NCI-H2029 treated with DMSO at 0.1 percent for 48 hours (cell line): ENCODE measurements around the gene ZNF454.
A peak's percentile ranks its signal among the peaks of the same experiment; 100 is the strongest.

Experiments
- DNase-seq: peaks from one replicate; lab custom pipeline; 2025; lab: John Stamatoyannopoulos, UW

The ZNF454 gene

DNA sequence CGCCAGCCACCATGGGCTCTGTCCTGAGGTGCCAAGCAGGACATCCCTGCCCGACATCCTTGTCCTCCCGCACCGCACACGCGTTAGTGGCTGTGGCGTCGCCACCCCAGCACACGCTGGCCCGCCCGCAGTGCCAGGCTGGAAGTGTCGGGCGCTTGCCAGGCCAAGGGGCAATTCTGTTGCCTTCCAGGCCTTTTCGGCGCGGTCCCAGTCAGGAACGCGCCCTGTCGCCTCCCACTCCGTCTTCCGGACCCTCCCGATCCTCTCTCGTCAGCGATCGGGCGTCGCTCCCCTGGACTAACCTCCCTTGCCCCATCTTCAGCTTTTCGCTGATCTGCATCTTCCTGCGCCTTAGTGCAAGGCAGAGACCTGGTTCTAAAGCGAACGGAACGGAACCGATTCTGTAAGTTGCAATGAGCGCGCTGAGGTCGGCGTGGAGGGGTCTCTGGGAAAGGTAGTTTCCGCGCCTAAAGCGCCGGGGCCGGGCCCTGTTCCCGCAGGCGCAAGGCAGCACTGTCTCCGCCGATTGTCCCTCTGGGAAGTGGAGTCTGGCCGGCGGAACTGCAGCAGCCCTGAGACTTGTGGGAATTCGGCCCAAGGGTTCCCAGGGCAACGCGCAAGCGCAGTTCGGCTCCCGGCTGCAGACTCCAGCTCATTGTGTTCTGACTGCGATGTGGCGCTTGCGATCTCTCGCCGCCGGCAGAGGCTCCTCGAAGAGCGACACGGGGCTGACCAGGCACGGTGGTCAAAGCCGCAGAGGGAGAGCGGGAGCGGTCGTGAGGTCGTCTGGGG, at the start of gene ZNF454:
ZNF454 (plus strand) TSS at position 630 of the 792 bp plus-strand sequence. CDS start 1,594 bp downstream, outside the sequence.
- DNase-seq = no peak

DNA sequence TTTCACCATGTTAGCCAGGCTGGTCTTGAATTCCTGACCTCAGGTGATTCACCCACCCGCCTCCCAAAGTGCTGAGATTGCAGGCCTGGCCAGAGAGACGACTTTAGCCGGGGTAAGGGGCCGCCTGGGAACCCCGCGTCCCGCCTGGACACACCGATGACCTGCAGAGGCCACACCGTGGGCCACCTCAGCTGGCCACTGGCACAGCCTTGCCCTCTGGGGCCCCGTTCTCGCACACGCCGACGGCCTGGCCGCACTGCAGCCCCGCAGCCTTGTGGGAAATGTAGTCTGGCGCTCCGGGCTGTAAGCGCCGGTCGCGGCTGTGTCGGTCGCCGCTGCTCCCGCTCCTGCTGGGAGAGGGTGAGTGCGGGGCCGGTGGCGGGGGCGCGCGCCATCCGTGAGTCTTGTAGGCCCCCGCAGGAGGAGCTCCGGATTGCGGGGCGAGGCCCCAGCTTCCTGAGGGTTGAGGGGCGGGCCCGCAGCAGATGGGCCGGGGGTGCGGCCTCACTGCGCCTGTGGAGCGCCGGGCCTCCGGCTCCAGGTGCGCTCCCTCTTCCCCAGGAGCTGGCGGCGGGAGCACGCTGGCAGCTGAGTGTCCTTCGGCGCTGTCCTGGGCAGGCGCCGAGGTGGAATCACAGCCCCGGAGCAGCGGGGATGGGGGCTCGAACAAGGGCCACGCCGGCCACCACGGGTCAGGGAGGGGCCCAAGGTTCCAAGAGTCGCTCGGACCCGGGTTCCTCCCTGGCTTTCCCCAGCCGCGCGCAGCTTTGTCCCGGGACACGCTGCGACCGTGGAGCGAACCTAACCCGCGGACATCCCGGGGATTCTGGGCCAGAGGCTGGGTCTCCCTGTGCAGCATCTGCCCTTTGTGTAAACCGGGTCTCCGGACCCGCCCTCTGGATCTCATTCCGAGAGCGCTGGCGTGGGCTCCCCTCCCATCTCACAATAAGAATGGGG, 45.1 kb upstream of the ZNF454 start, which contains the start of gene ZFP2:
ZFP2 (plus strand) TSS at position 299 of the 957 bp plus-strand sequence. CDS start 35,401 bp downstream, outside the sequence.
- peak; percentile 2 for DNase-seq

DNA sequence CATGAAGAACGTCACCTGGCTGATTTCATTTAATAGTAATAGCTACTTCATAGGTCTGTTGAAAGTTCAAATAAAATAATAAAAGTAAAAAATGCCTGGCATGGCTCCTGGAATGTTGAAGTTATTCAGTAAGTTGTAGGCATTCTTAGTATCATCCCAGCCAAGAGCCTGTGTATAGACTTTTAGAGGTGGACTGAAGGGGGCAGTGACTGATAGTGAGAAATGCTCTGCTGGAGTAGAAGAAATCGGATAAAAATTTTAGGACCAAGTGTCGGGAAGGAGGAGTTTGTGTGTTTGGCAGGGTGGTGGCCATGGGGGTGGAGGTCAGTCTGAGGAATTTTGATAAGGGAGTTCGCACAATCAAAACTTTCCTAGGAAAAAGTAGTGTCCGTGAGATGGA, 41.7 kb upstream of the ZNF454 start:
- DNase-seq = no peak

DNA sequence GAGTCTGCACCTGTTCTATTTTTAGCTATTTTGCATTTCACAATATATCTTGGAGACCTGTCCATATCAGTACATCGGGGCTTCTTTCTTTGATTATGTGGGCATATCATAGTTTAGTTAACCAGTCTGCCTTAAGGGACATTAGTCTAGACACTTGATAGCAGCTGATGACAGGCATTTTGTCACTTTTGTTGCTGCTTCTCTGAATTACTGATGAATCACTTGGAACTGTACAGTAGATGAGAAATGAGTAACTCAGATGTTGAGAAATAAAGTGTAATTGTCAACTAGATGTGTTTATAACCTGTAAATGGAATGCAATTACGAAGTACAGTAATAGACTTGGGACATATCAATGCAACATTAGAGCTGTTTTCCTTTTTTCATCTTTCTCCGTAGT, 38.1 kb upstream of the ZNF454 start:
- DNase-seq = no peak

DNA sequence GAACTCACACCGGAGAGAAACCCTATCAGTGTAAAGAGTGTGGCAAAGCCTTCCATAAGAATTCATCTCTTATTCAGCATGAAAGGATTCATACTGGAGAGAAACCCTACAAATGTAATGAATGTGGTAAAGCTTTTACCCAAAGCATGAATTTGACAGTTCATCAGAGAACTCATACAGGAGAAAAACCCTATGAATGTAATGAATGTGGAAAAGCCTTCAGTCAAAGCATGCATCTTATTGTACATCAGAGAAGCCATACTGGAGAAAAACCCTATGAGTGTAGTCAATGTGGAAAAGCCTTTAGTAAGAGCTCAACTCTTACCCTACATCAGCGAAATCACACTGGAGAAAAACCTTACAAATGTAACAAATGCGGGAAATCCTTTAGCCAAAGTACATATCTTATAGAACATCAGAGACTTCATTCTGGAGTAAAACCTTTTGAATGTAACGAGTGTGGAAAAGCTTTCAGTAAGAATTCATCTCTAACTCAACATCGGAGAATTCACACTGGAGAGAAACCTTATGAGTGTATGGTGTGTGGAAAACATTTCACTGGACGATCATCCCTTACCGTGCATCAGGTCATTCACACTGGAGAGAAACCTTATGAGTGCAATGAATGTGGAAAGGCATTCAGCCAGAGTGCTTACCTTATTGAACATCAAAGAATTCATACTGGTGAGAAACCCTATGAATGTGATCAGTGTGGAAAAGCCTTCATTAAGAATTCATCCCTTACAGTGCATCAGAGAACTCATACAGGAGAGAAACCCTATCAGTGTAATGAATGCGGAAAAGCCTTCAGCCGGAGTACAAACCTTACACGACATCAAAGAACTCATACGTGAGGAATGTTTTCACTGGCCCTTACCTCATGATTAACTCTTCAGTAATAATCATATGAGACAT, 8.9 kb upstream of the ZNF454 start:
- DNase-seq = no peak

DNA sequence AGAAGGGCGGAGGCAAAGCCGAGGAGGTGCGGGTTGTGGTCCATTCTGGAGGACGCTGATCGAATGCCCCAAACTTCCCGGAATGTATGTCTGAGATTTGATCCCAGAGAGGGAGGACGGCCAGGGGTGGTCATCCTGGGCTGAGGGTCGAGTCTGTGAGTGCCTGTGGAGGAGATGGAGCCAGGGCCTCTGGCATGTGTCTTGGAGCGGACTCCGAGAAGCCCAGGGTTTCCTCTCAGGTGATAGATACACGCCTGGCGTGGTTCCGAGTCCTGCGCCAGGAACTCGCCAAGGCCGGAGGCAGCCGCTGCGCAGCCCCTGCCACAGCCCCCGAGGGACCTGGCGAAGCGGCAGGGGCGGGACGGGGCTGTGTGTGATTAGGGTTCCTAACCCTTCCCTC, 363 bp downstream of the ZNF454 start:
- no peak for DNase-seq

DNA sequence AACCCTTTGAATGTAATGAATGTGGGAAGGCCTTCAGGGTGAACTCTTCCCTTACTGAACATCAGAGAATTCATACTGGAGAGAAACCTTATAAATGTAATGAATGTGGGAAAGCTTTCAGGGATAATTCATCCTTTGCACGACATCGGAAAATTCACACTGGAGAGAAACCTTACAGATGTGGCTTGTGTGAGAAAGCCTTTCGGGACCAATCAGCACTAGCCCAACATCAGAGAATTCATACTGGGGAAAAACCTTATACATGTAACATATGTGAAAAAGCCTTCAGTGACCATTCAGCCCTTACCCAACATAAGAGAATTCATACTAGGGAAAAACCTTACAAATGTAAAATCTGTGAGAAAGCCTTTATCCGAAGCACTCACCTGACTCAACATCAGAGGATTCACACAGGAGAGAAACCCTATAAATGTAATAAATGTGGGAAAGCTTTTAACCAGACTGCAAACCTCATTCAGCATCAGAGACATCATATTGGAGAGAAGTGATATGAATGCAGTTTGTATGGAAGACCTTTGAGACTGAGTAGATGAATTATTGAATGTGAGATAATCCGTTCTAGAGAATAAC, 24.6 kb downstream of the ZNF454 start:
- DNase-seq = no peak

DNA sequence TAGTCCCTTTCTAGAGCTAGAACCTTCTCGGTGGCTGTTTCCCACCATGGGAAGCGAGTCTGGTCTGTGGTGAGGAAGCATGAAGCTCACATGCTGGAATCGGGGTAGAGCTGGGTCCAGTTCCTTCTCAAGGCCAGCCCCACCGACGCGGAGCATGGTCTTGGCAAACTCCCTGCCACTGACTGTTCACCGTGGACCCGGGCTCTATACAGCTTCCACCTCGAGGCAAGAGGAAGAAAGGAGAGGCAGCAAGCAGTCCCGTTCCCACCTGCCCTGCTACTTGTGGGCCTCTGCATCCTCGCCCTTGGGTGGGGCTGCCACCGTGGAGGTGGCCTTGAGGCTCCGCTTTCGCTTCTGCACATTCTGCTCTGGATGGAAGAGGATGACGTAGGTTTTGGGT, 40.4 kb downstream of the ZNF454 start:
- DNase-seq = no peak

DNA sequence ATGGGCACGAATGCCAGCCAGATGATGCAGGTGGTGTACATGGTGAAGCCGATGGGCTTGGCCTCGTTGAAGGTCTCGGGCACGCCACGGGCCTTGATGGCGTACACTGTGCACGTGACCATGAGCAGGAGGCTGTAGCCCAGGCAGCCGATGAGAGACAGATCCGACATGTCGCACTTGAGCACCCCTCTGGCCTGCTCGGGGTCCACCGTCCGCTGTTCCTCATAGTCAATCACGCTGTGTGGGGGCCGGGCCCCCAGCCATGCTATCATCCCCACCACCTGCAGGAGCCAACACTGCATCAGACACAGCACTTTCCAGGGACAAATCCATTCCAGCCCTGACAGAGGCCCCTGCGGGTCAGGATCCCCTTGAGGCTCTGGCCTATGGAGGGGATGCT, 41.9 kb downstream of the ZNF454 start:
- no peak for DNase-seq

DNA sequence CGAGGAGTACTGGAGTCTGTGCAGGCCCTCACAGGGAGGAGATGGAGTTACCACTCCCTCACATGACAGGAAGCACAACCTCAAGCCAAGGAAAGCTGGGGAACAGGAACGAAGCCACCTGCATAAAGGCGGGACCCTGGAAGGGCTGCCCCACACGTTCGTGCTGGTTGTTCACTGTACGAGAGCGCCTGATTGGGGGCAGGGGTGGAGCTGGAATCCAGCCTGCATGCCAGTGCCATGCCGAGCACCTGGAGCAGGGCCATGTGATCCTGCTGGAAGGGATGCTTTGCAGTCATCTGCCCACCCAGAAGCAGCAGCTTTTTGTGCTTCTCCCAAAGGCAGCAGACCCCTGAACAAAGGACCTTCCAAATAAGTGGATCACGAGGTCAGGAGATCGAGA, 42.7 kb downstream of the ZNF454 start:
- no peak for DNase-seq

DNA sequence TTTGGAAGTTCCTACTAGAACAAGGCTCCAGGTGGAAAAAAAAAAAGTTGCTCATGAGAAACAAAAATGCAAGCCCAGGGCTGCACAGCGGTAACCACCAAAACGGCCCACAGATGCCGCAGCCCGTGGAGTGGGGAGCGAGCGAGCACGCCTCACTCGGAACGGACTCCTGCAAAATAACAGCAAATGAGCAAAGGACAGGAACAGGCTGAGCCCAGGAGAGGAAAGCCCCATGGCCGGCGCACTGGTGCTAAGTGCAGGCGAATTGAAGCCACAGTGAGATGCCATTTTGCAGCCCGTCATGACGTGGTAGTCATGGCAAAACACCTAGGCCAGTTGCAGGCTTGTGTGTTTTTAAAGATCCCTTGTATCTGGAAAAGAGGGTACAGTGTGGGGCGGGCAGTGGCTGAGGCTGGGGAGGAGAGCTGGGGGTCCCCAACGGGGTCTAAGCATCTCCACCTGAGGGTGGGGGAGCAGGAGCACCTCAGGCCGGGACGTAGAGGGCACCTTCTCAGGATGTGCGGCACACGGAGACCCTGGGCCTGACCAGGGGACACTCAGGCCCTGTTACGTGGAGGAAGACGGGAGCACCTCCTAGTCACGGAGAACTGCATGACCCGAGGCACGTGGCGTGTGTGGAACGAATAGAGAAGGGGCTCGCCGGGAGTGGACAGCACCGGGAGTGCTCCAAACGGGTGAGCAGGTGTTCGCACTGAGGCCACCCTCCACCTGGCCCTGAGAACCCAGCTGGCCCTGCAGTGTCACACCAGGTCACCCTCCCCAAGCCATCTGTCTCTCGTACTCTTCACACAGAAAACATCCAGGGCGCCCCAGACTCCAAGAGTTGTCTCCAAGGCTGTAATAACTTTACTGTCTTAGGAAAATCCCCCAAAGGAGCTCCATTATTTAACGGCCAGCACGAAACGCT, 43.4 kb downstream of the ZNF454 start:
- no peak for DNase-seq

DNA sequence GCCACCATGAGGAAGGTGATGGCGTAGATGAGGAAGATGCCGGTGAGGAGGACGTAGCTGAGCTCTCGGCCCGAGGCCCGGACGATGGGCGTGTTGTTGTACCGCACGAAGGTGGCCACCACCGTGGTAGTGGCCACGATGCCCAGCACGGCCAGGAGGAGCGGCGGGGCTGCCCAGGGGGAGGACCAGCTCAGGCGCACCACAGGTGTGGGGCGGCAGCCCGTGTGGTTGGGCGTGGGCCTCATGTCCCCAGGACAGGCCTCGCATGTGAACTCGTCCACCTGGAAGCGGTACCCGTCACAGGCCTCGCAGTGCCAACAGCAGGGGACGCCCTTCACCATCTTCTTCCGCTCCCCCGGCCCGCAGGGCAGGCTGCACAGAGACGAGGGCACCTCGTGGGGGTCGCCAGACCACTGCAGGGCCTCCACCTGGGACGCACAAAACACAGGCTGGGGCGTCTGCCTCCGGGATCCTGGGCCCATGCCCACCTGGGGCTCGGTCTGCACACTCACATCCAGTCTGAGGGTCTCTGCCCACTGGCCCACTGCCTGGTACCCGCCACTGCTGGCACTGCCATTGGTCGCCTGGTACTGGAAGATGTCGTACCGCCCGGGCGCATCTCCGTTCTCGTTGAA, 45.4 kb downstream of the ZNF454 start:
- DNase-seq = no peak

DNA sequence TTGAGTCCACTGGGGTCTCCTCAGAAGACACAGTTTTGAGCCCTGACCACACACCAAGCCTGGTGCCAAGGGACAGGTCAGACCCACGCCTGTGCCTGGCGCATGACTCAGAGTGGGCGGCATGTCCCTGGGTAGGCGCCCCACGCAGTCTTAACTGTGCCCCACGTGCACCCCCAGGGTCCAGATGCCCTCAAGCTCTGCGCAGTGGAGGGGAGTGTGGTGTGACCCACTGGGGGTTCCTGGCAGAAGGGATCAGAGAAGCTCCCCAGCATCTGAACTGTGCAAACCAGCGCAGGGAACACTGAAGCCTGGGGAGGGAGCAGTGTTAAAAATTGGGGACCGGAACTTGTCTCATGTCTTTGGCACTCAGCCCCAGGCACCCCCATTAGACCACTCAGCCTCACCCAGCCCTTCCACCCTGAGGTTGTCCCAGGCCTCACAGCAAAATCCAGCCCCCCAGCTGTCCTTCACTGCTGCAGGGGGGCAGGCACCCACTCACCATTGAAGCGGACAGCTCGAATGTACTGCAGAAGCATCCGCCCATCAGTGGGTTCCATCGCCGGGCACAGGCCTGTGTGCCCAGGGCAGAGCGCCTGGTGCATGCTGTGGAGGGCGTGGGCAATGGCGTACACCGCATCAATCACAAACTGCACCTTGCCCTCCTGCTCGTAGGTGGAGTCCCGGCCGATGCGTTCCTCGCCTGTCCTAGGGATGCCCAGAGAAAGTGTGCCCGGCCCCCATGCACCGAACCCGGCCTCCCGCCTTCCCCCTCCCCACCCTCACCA, 47.6 kb downstream of the ZNF454 start:
- DNase-seq = no peak

DNA sequence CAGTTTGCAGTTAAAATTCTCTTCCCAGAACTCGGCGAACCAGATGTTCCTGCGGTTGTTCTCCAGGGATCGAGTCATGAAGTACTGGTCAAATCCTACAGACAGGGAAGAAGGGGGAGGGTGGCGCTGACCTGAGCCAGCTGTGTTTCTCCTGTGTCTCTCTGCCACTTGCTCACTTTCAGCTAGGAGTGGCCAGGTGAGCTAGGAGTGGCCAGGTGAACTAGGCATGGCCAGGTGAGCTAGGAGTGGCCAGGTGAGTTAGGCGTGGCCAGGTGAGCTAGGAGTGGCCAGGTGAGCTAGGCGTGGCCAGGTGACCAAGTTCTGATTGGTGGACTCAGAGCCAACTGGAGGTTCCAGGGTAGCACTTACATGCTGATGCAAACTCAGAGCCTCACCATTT, 48.3 kb downstream of the ZNF454 start:
- DNase-seq = no peak

DNA sequence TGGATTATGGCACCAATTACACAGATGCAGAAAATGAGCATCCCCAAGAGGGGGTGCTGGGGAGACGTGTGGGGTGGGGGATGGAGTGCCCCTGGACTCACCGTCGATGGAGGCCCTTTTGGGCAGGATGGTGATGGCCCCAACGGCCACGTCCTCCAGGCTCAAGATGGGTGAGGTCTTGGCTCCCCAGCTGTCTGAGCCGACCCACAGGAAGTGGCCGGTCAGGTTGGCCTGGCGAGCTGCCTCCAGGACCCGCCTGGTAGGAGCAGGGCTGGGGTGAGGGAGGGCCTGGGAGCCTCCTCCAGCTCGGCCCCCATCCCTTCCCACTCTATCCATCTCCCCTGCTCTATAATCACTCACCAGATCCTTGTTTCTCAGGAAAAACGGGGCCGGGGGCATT, 49.5 kb downstream of the ZNF454 start:
- DNase-seq = no peak

DNA sequence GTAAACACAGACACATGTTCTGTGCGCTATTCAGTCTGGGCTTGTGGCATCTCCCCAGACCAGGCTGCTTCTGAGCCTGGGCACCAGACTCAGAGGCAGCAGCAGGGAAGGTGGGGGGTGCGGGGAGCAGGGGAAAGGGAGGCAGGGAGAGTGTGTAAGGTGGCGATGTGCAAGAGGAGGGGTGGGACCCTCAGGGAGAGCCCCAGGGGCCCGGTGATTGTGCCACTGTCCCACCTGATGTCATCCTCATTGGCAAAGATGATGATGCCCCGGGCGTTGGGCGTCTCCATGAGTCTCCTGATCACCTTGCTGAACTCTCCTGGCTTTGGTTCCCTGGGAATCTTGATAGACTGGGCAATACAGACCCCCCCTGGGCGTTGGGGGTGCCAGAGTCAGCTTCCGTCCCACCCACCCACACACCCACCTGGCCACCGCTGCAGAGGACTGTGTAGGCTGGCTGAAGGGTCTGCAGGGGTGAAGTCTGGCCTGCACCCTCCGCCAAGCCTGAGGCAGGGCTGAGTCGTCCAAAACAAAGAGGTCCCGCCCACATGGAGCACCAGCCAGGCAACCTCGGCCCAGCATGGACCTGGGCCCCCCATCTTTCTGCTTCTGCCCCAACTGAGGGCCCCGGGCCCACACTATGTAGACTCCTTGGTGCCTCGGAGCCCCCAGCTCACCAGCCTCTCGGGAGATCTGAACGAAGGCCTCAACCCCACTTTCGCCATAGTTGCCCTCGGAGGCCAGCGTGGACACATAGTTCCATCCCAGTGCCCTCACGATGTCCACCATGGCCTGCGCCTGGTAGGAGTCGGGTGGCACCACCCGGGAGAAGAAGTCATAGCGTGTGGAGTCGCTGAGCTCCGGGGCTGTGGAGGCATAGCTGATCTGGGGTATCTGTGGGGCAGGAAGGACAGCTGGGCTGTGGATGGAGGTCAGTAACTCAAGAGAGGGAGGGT, 50.5 kb downstream of the ZNF454 start:
- DNase-seq = no peak

DNA sequence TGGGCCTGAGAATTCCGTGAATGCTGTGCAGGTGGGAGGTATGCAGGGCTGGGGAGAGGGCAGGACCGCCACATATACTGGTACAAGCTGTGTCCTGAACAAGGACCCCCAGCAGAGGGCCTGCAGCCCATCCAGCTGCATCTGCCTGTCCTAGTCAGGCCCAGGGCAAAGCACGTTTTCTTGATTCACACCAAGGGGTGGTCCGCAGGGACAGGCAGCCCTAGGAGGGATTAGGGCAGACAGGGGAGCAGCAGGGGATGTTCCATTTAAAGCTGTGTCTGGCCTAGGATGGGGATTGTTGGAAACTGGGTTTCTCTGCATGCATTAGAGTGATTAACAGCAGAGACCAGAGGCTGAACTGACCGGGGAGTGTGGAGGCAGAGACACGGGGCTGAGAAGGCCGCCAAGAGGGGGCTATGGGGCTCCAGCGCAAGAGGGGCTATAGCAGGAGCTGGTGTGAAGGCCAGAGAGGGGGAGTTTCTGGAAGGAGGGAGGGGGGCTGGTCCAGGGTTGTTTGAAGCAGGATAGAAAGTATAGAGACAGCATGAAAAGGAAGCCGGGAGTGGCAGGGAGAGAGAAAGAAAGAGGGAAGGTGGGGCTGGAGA, 51.4 kb downstream of the ZNF454 start:
- DNase-seq = no peak
